GM23338 (cell line): Measurements from ENCODE around the gene RNF4. TPM values are rescaled to one million over a fixed set of nuclear protein-coding genes. Genes with fewer than 3 reads are reported as not detected.

Experiments
- ATAC-seq: fragments of 200-7000 bp; cut with Tn5 transposase; 3 replicates; pipeline ENCODE4 v1.9.1; 2020
- DNase-seq: peaks from one replicate; pipeline ENCODE4 v3.0.0-alpha.2; 2015; ENCODE audit warnings: low spot score
- H2AFZ ChIP-seq: fragments of 200-600 bp; sonication (generic); 2 replicates; pipeline ENCODE4 v1.8.0; 2016; ENCODE audit warnings: antibody characterized with exemption, mild to moderate bottlenecking, moderate library complexity
- H3F3A ChIP-seq: fragments of 200-600 bp; sonication (generic); replicated peaks from 2 replicates; pipeline ENCODE4 v1.8.0; 2017; ENCODE audit warnings: antibody characterized with exemption, mixed run types, low read depth
- H3K27ac ChIP-seq: fragments of 200-600 bp; sonication (generic); 2 replicates; pipeline ENCODE4 v1.6.1; 2016; ENCODE audit warnings: low read depth
- H3K27me3 ChIP-seq: fragments of 200-600 bp; sonication (generic); 2 replicates; pipeline ENCODE4 v1.8.0; 2016; ENCODE audit warnings: mild to moderate bottlenecking, mixed run types, moderate library complexity; ENCODE audit not compliant: insufficient read depth
- H3K36me3 ChIP-seq: fragments of 200-600 bp; sonication (generic); 2 replicates; pipeline ENCODE4 v1.8.0; 2016; ENCODE audit warnings: mild to moderate bottlenecking; ENCODE audit not compliant: insufficient read depth
- H3K4me1 ChIP-seq: fragments of 200-600 bp; sonication (generic); 2 replicates; pipeline ENCODE4 v1.8.0; 2016; ENCODE audit warnings: mild to moderate bottlenecking, moderate library complexity; ENCODE audit not compliant: insufficient read depth
- H3K4me2 ChIP-seq: fragments of 200-600 bp; sonication (generic); 2 replicates; pipeline ENCODE4 v1.7.1; 2017; ENCODE audit warnings: mixed run types
- H3K4me3 ChIP-seq: fragments of 200-600 bp; sonication (generic); 2 replicates; pipeline ENCODE4 v1.6.1; 2016; ENCODE audit warnings: mixed run types
- H3K79me2 ChIP-seq: fragments of 200-600 bp; sonication (generic); replicated peaks from 2 replicates; pipeline ENCODE4 v1.8.0; 2017; ENCODE audit warnings: mild to moderate bottlenecking; ENCODE audit not compliant: insufficient read depth
- H3K9me2 ChIP-seq: fragments of 200-600 bp; sonication (generic); 2 replicates; pipeline ENCODE4 v1.8.0; 2017; ENCODE audit not compliant: insufficient read depth
- H4K20me1 ChIP-seq: fragments of 200-600 bp; sonication (generic); replicated peaks from 2 replicates; pipeline ENCODE4 v1.8.0; 2017; ENCODE audit warnings: mild to moderate bottlenecking; ENCODE audit not compliant: insufficient read depth
- H3K27ac Mint-ChIP-seq: 2 replicates; pipeline ENCODE4 v1.8.0; 2020; ENCODE audit warnings: inconsistent platforms, mild to moderate bottlenecking, moderate library complexity, mixed read lengths
- H3K27me3 Mint-ChIP-seq: 3 replicates; pipeline ENCODE4 v1.8.0; 2022; ENCODE audit warnings: low read depth, mild to moderate bottlenecking, moderate library complexity, mixed read lengths, inconsistent platforms; ENCODE audit not compliant: insufficient read depth, poor library complexity
- H3K36me3 Mint-ChIP-seq: 3 replicates; pipeline ENCODE4 v1.8.0; 2021; ENCODE audit warnings: low read depth, mild to moderate bottlenecking, inconsistent platforms, moderate library complexity, mixed read lengths
- H3K4me1 Mint-ChIP-seq: 3 replicates; pipeline ENCODE4 v1.8.0; 2020; ENCODE audit warnings: mild to moderate bottlenecking, inconsistent platforms, mixed read lengths
- H3K4me3 Mint-ChIP-seq: 3 replicates; pipeline ENCODE4 v1.8.0; 2021; ENCODE audit warnings: moderate library complexity, mild to moderate bottlenecking, inconsistent platforms, mixed read lengths
- H3K9me3 Mint-ChIP-seq: 3 replicates; pipeline ENCODE4 v1.8.0; 2020; ENCODE audit warnings: moderate library complexity, mild to moderate bottlenecking, inconsistent platforms, mixed read lengths
- CREB1 ChIP-seq: fragments of 250-450 bp; sonication (Bioruptor Pico); IDR thresholded peaks from 2 replicates; pipeline ENCODE4 v1.5.0; 2020; ENCODE audit warnings: low read depth, mild to moderate bottlenecking, moderate library complexity
- ETS1 ChIP-seq: IDR thresholded peaks from 2 replicates; pipeline ENCODE4 v1.6.1; 2016; ENCODE audit warnings: antibody characterized with exemption
- JUNB ChIP-seq: IDR thresholded peaks from one replicate; pipeline ENCODE4 v1.6.1; 2016; ENCODE audit warnings: antibody characterized with exemption; ENCODE audit not compliant: unreplicated experiment
- NANOG ChIP-seq: IDR thresholded peaks from 2 replicates; pipeline ENCODE4 v1.6.1; 2016; ENCODE audit warnings: antibody characterized with exemption, borderline replicate concordance
- POLR2AphosphoS5 ChIP-seq: IDR thresholded peaks from 2 replicates; pipeline ENCODE4 v1.6.1; 2016; ENCODE audit warnings: antibody characterized with exemption, low read depth
- REST ChIP-seq: IDR thresholded peaks from one replicate; pipeline ENCODE4 v1.6.1; 2018; ENCODE audit warnings: antibody characterized with exemption; ENCODE audit not compliant: unreplicated experiment
- ZNF114 ChIP-seq: fragments of 250-450 bp; sonication (Bioruptor Pico); IDR thresholded peaks from 2 replicates; pipeline ENCODE4 v1.5.0; 2020; ENCODE audit warnings: mild to moderate bottlenecking, moderate library complexity
- ZNF331 ChIP-seq: fragments of 250-450 bp; sonication (Bioruptor Pico); IDR thresholded peaks from 2 replicates; pipeline ENCODE4 v1.5.0; 2020; ENCODE audit warnings: low read depth, mild to moderate bottlenecking, moderate library complexity
- polyA plus RNA-seq: library from polyadenylated mRNA; unstranded; fragments of >200 nt; fragmentation: Nextera tagmentation; extraction: Ambion mirVana; gene quantifications from 2 replicates; pipeline ENCODE4 v1.2.1, GENCODE V29; 2016
- total RNA-seq: library from RNA; depleted of rRNA; stranded (reverse); fragments of >200 nt; shearing (Covaris generic); gene quantifications from 2 replicates; pipeline ENCODE4 v1.2.3, GENCODE V29; 2014
- TF ChIP-seq, protein P1 (sequence below), 2 experiments: fragments of 200-600 bp in 1 of 2; sonication (generic) in 1 of 2; conservative IDR thresholded peaks; 2 replicates each; pipeline versions ENCODE4 v1.5.1 to v1.6.1; 2016 to 2017; ENCODE audit warnings: antibody characterized with exemption in 2 of 2, low read depth in 2 of 2, mild to moderate bottlenecking in 2 of 2, moderate library complexity in 1 of 2

RNF4 gene
- total and polyA plus RNA-seq, 2 experiments from 2014 or later, result 47.7 to 77.2 TPM

GRCh38 chr4:2511645-2512131 lies 42.8 kb downstream of the RNF4 start:
- Histone ChIP-seq H3K9me2 (no peaks in the 10 kb centered on the region), H3K4me3 (no peak overlapping the region), H3K36me3 (peaks cover 25% of the 10 kb centered on the region), H3K27ac (no peak overlapping the region), H3K27me3 (no peaks in the 10 kb centered on the region), H4K20me1 (peaks cover 9% of the 10 kb centered on the region), H3F3A (peaks cover 7% of the 10 kb centered on the region; the same call in 1 of the 2 replicates), H3K4me1 (no peaks in the 10 kb centered on the region), H3K79me2 (peaks cover 23% of the 10 kb centered on the region), H2AFZ (no peak overlapping the region), H3K4me2 (no peak overlapping the region)
- H3K4me1 Mint-ChIP-seq, result no peaks in the 10 kb centered on the region
- DNase-seq (no peak), ATAC-seq (no peak)
- peaks cover 8% of the 10 kb centered on the region for H3K27me3 Mint-ChIP-seq
- TF ChIP-seq NANOG, result no peak
- TF ChIP-seq POLR2AphosphoS5, result no peak
- TF ChIP-seq, protein P1, sequence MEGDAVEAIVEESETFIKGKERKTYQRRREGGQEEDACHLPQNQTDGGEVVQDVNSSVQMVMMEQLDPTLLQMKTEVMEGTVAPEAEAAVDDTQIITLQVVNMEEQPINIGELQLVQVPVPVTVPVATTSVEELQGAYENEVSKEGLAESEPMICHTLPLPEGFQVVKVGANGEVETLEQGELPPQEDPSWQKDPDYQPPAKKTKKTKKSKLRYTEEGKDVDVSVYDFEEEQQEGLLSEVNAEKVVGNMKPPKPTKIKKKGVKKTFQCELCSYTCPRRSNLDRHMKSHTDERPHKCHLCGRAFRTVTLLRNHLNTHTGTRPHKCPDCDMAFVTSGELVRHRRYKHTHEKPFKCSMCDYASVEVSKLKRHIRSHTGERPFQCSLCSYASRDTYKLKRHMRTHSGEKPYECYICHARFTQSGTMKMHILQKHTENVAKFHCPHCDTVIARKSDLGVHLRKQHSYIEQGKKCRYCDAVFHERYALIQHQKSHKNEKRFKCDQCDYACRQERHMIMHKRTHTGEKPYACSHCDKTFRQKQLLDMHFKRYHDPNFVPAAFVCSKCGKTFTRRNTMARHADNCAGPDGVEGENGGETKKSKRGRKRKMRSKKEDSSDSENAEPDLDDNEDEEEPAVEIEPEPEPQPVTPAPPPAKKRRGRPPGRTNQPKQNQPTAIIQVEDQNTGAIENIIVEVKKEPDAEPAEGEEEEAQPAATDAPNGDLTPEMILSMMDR (conservative IDR thresholded peaks at IDR 0.05; ENCODE audit: low read depth in 2 of 2), result no peak
- no peak for TF ChIP-seq ZNF114
- no peak for TF ChIP-seq CREB1 (CRISPR knock-in tag)
- no peak for TF ChIP-seq REST
- no peak for TF ChIP-seq ZNF331 (CRISPR knock-in tag)
- no peak for TF ChIP-seq ETS1
- TF ChIP-seq JUNB, result no peak
- no peak overlapping the region for H3K27ac Mint-ChIP-seq
- H3K9me3 Mint-ChIP-seq, result no peaks in the 10 kb centered on the region
- H3K36me3 Mint-ChIP-seq, result peaks cover 78% of the 10 kb centered on the region
- no peak overlapping the region for H3K4me3 Mint-ChIP-seq
